HG03066 (cell line): Measurements from ENCODE around the gene PSMF1.
"Not testable (repeated sequence)": the region's sequence is repeated elsewhere in the genome, so short reads cannot be mapped to it uniquely, and the experiment has no call there.

Experiments used
- ATAC-seq: cut with Tn5 transposase; IDR thresholded peaks from one replicate; pipeline ENCODE4 v1.9.1; 2021; ENCODE audit warnings: low read depth; ENCODE audit not compliant: unreplicated experiment

PSMF1 gene

GRCh38 chr20:1121429-1121828, 3.0 kb downstream of the PSMF1 start:
- no peak for ATAC-seq

DNA sequence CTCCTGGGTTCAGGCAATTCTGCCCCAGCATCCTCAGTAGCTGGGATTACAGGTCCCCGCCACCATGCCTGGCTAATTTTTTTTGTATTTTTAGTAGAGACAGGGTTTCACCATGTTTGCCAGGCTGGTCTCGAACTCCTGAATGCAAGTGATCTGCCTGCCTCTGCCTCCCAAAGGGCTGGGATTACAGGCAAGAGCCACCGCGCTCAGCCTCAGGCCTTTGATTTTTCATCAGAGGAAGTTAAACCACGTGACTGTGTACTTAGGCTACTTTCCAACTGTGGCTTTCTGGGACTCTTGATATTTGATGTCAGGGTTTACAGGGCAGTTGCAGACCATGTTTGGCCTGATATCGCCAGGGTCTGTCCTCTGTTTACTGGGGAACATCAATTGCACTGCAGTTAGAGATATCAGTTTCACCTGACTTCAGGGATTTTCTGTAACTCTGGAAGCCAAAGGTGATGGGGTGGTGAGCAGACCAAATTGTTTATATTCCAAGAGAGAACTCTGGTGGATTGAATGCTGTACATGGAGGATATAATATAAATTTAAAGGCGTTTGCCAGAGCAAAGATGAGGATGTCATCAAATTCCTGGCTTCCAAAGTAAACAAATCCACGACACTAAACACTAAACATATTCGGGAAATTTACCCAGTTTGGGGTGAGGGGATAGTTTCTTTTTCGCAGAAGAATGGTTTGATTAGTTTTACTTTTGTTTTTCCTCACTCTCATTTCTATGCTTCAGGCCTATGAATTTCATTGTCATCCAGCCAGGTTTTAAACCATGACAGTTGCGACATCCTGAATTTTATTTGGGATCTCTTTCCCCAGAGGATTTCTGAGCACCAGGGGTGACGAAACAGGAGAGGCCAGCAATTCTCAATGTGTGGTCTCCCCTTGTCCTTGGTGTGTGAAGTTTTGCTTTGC, 4.2 kb downstream of the PSMF1 start:
- no peak for ATAC-seq

- ATAC-seq = no peak
These were observed 5.3 kb downstream of the PSMF1 start for GRCh38 chr20:1123666-1124065.

- ATAC-seq = no peak
These were observed 6.0 kb downstream of the PSMF1 start for GRCh38 chr20:1124421-1124820.

DNA sequence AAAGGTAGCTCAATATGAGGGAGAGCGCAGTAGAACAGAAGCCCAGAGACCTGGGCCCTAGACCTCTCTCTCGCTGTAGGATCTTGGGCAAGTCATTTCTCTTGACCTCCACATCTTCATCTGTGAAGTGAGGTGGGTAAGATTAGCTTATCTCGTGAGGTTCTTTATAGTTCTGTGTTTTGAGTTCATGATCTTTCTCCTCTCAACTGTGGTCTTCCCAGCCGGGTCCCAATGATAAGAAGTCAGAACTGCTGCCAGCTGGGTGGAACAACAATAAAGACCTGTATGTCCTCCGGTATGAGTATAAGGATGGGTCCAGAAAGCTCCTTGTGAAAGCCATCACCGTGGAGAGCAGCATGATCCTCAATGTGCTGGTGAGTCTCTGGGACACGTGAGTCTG, 6.9 kb downstream of the PSMF1 start:
- no peak for ATAC-seq

DNA sequence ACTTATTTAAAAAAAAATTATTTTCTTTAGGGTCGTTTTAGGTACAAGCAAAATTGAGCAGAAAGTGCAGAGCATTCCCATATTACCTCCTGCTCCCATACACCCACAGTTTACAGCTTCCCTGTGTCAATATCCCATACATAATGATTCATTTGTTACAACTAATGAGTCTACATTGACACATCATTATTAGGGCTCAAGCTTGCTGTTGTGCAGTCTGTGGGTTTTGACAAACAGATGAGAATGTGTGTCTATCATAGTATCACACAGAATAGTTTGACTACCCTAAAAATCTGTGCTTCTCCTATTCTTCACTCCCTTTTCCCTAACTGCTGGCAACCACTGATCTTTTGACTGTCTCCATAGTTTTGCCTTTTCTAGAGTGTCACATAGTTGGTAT, 9.4 kb downstream of the PSMF1 start:
- ATAC-seq = no peak

- no peak for ATAC-seq
These were observed 11.8 kb downstream of the PSMF1 start for GRCh38 chr20:1130058-1130694.

DNA sequence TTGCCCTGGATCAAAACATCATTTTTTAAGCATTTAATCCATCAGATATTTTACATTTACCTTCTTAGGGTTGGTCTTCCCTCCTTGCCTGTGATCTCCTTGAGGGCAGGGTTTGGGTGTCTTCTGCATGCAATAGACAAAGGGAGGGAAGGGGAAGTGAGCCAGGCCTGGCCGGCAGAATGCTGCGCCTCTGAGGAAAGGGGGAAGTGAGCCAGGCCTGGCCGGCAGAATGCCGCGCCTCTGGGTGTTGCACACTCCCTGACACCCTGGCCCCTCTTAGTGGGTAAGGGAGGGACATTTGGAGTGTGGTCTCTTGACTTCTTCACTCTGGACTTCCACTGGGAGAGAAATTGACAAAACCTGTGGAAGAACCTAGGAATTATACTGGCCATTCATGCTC, 12.4 kb downstream of the PSMF1 start:
- ATAC-seq = no peak

DNA sequence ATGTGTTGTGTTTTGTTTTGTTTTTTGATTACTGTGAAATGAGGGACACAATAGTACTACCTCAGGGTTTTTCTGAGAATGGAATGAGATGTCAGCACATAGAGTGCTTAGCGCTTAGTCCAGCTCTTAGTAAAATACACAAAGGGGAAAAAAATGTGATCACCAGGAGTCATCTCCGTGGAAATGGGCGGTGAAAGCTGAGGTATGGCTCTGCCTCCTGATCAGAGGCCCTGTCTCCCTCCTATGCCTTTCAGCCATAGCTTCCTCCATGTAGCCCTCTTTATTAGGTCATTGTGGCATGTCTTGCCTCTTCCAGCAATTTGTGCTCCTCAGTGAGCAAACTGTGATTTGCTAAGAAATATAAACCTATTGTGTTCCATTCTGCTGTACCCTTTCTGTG, 13.0 kb downstream of the PSMF1 start:
- no peak for ATAC-seq

GRCh38 chr20:1134355-1134754, 16.0 kb downstream of the PSMF1 start:
- ATAC-seq = no peak

DNA sequence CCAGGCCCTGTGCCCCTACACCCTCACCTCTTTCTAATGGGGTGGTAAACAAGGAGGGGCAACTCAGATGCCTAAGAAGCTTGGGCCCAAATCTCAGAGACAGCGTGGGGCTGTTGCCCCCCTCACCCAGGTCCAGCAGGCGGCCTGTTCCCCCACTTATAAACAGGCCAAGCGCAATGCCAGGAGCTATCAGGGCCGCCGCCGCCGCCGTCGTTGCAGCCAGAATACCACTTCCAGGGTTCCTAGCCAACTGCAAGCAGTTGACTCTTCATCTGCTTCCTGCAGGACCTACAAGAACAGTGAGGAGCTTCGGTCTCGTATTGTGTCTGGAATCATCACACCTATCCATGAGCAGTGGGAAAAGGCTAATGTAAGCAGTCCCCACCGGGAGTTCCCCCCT, 16.4 kb downstream of the PSMF1 start:
- ATAC-seq = no peak

DNA sequence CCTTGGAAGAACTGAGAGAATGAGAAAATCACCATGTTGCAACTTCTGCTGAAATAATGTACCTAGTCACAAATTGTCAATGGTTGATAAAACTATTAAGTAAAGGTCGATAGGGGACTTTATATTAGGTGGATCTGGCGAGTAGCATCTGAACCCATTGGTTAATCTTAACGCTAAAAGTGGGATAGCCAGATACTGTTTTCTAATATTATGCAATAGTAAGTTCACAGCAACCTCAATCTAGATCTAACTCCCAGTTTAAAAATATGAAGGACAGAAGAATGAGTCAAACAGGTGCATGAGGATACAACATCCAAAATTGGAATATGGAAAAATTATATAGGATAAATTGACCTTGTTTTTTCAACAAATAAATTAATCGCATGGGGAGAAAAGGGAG, 18.8 kb downstream of the PSMF1 start:
- ATAC-seq = no peak

GRCh38 chr20:1144401-1145172, 26.2 kb downstream of the PSMF1 start:
- no peak for ATAC-seq

- ATAC-seq = no peak
These were observed 28.6 kb downstream of the PSMF1 start for GRCh38 chr20:1146957-1147356.

DNA sequence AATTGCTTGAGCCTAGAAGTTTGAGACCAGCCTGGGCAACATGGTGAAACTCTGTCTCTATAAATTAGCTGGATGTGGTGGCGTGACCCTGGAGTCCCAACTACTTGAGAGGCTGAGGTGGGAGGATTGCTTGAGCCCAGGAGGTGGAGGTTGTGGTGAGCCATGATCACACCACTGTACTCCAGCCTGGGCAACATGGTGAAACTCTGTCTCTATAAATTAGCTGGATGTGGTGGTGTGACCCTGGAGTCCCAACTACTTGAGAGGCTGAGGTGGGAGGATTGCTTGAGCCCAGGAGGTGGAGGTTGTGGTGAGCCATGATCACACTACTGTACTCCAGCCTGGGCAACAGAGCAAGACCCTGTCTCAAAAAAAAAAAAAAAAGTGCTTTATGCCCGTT, 31.4 kb downstream of the PSMF1 start:
- not testable (repeated sequence) for ATAC-seq

DNA sequence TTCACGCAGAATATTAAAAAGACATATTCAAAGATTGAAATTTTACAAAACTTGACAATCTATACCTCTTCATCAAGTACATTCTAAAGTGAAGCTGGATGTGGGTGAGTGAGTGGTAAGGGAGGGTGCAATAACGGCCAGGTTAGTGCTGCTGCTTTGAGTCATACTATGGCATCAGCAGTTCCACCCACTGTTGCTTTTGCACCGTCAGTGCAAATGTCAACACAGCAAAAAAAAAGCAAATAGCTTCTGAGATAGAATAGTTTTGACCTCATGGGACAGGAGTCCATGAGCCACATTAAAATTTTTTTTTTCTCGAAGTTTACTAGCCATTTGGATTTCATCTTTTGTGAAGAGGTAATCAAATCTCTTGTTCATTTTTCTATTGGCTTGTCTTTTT, 31.8 kb downstream of the PSMF1 start:
- ATAC-seq = no peak

DNA sequence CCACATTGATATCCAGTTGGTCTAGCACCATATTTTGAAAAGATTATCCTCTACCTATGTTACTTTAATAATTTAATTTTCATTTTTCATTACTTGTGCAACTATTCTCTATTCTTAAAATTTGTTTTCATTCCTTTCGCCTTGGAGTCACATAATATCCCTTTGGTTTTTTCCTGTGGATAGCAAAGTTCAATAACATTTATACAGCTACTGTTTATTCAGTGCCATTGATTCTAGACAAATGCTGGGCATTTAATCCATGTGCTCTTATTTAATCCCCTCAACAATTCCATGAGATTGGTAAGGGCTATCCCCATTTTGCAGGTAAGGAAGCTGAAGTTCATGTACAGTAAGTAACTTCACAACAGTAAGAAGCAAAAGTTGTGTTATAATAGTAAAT, 32.6 kb downstream of the PSMF1 start:
- ATAC-seq = no peak

GRCh38 chr20:1154226-1154625, 35.8 kb downstream of the PSMF1 start:
- ATAC-seq = no peak

DNA sequence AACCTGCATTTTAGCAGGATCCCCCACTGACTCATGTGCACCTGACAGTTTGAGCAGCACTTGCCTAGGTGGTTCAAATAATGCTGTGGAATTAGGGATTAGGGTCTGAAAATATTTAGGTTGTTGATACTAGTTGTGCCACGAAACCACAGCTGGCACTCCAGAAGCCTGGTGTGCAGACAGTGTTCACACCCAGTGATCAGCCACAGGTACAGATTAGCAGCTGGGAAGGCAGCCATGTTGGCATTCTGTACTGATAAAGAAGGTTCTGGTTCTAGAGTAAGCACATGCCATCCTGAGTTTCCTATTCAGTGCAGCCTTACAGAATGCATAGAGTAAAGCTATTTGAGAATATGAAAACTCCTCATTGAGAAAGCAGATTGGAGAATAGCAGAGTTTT, 36.3 kb downstream of the PSMF1 start:
- ATAC-seq = no peak

DNA sequence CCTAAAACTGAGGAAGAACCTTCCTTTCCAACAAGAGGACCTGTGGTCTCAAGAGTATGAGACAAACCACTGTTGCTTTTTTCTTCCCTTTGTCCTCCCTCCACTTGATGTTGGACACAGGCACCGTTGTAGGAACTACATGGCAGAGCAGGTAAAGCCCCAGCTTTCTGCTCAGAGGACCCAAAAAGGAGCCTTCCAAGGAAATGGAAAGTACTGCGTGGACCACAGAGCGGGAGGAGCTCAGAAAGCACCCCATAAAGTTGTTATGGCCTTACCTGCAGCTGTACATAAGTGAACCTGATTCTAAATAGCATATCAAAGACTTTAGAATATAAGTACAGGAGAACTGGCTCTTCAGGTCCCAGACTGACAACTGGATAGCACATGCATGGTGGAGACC, 36.9 kb downstream of the PSMF1 start:
- ATAC-seq = no peak

GRCh38 chr20:1160496-1160895, 42.1 kb downstream of the PSMF1 start:
- ATAC-seq = no peak
